Measurements from ENCODE around the gene ULK1. TPM values are rescaled to one million over a fixed set of nuclear protein-coding genes. Genes with fewer than 3 reads are reported as not detected.
A peak's percentile ranks its signal among the peaks of the same experiment; 100 is the strongest.

Gene ULK1
- total and polyA plus RNA-seq, 2 experiments from 2014 or later = 8.4 to 33.8 TPM

- TF ChIP-seq ZNF462 (CRISPR knock-in tag; IDR thresholded peaks at IDR 0.05) = no peak
- no peak for TF ChIP-seq NANOG (IDR thresholded peaks at IDR 0.05; ENCODE audit: borderline replicate concordance)
- no peak for TF ChIP-seq ZNF331 (CRISPR knock-in tag; IDR thresholded peaks at IDR 0.05; ENCODE audit: low read depth)
Measured at GRCh38 chr12:131938082-131938481, 43.7 kb downstream of the ULK1 start (continued).

GRCh38 chr12:131939007-131939406 lies 44.6 kb downstream of the ULK1 start:
- peaks cover 9% of the 10 kb centered on the region; the same call in 1 of the 2 replicates for H4K20me1 ChIP-seq (replicated peaks; ENCODE audit: insufficient read depth)
- H3K9me2 ChIP-seq (ENCODE audit: insufficient read depth) = no peaks in the 10 kb centered on the region
- H3F3A ChIP-seq (replicated peaks; ENCODE audit: low read depth) = peaks cover 3% of the 10 kb centered on the region; the same call in 1 of the 2 replicates
- H2AFZ ChIP-seq = no peak overlapping the region
- peaks cover 48% of the 10 kb centered on the region for H3K36me3 ChIP-seq (ENCODE audit: insufficient read depth)
- H3K36me3 Mint-ChIP-seq (ENCODE audit: low read depth) = peaks cover 94% of the 10 kb centered on the region
- no peak overlapping the region for H3K4me2 ChIP-seq
- no peak for ATAC-seq
- TF ChIP-seq NANOG (IDR thresholded peaks at IDR 0.05; ENCODE audit: borderline replicate concordance) (no peak), ETS1 (IDR thresholded peaks at IDR 0.05) (no peak), STAT1 (IDR thresholded peaks at IDR 0.05; ENCODE audit: unreplicated experiment) (no peak), POLR2AphosphoS5 (IDR thresholded peaks at IDR 0.05; ENCODE audit: low read depth) (no peak)
- peak overlapping the region; percentile 45; the same call in 1 of the 2 replicates for H3K27ac ChIP-seq (ENCODE audit: low read depth)
- no peaks in the 10 kb centered on the region for H3K4me1 ChIP-seq (ENCODE audit: insufficient read depth)
- H3K4me3 Mint-ChIP-seq = no peak overlapping the region
- no peak for DNase-seq (ENCODE audit: low spot score)
- no peaks in the 10 kb centered on the region for H3K27me3 ChIP-seq (ENCODE audit: insufficient read depth)
- H3K27me3 Mint-ChIP-seq (ENCODE audit: insufficient read depth, low read depth, poor library complexity) = peaks cover 8% of the 10 kb centered on the region
- no peaks in the 10 kb centered on the region; the same call in 1 of the 2 replicates for H3K79me2 ChIP-seq (replicated peaks; ENCODE audit: insufficient read depth)
- H3K27ac Mint-ChIP-seq = 0 out of 2 replicates have a peak overlapping the region, but pooled peaks have one; percentile 40
- H3K9me3 Mint-ChIP-seq = no peaks in the 10 kb centered on the region; the same call in 2 of the 3 replicates
- no peak overlapping the region for H3K4me3 ChIP-seq
- H3K4me1 Mint-ChIP-seq = no peaks in the 10 kb centered on the region
